Colonic mucosa (tissue), 4 donors: ENCODE results near the gene FCRL5. TPM values are rescaled to one million over a fixed set of nuclear protein-coding genes. Genes with fewer than 3 reads are reported as not detected.

Experiments used
- DNase-seq: peaks from one replicate; pipeline ENCODE4 v3.0.0-alpha.2; 2020
- H3K27ac ChIP-seq: fragments of 200-600 bp; one replicate; pipeline ENCODE4 v1.8.0; 2021
- H3K27me3 ChIP-seq: fragments of 200-600 bp; one replicate; pipeline ENCODE4 v1.8.0; 2021
- H3K36me3 ChIP-seq: fragments of 200-600 bp; one replicate; pipeline ENCODE4 v1.8.0; 2021
- H3K4me1 ChIP-seq: fragments of 200-600 bp; one replicate; pipeline ENCODE4 v1.8.0; 2021; ENCODE audit warnings: mild to moderate bottlenecking
- H3K4me3 ChIP-seq: fragments of 200-600 bp; one replicate; pipeline ENCODE4 v1.8.0; 2021
- H3K9ac ChIP-seq, 2 donors: one replicate each; pipeline ENCODE4 v1.7.0; 2013; ENCODE audit warnings: control low read depth in 2 of 2, low read depth in 2 of 2, low read length in 2 of 2
- H3K9me3 ChIP-seq: fragments of 200-600 bp; one replicate; pipeline ENCODE4 v1.8.0; 2021
- CTCF ChIP-seq: fragments of 200-600 bp; IDR thresholded peaks from one replicate; pipeline ENCODE4 v1.8.0; 2022; ENCODE audit warnings: antibody characterized with exemption, mild to moderate bottlenecking
- intact Hi-C: fragments of 100-400 bp; cut with DNase I; formaldehyde crosslinking; loops from one replicate; pipeline ENCODE4 v1.14.1; 2022
- total RNA-seq, 2 donors: library from RNA; stranded (reverse); fragmentation: NEBNext Ultra II Directional in 1 of 2; extraction: Animal tissue kit (Norgen Biotek cat#: 25700) in 1 of 2; gene quantifications; one replicate each; pipeline ENCODE4 v1.2.1, GENCODE V29; 2021
- donor health status: healthy.
- donor health status: DM: no; HTN: no; CAD: no.
- donor health status: DM: no; HTN: no; CAD: no.

The FCRL5 gene
- total RNA-seq, 2 donors from 2014 or later, result 0.90 to 1.8 TPM

GRCh38 chr1:157497284-157497683 lies 55.0 kb downstream of the FCRL5 start:
- Histone ChIP-seq H3K4me1 (no peaks in the 10 kb centered on the region), H3K27me3 (no peaks in the 10 kb centered on the region), H3K9me3 (no peaks in the 10 kb centered on the region), H3K36me3 (no peaks in the 10 kb centered on the region), H3K27ac (no peak overlapping the region), H3K4me3 (no peak overlapping the region), H3K9ac (no peak overlapping the region)
- no peak for DNase-seq
- intact Hi-C loops, result no loop called here
- no peak for TF ChIP-seq CTCF

GRCh38 chr1:157496121-157496526 lies 56.2 kb downstream of the FCRL5 start:
- H3K9ac ChIP-seq, result no peak overlapping the region
- no peaks in the 10 kb centered on the region for H3K4me1 ChIP-seq
- H3K27me3 ChIP-seq, result no peaks in the 10 kb centered on the region
- H3K4me3 ChIP-seq, result no peak overlapping the region
- no peaks in the 10 kb centered on the region for H3K36me3 ChIP-seq
- peak; percentile 83 for TF ChIP-seq CTCF
- peak; percentile 63 for DNase-seq
- intact Hi-C loops, result no loop called here
- H3K27ac ChIP-seq, result no peak overlapping the region
- H3K9me3 ChIP-seq, result no peaks in the 10 kb centered on the region

GRCh38 chr1:157495285-157495684 lies 57.0 kb downstream of the FCRL5 start:
- intact Hi-C loops, result no loop called here
- Histone ChIP-seq H3K27ac (no peak overlapping the region), H3K4me3 (no peak overlapping the region), H3K9me3 (no peaks in the 10 kb centered on the region), H3K27me3 (no peaks in the 10 kb centered on the region), H3K36me3 (no peaks in the 10 kb centered on the region), H3K9ac (no peak overlapping the region), H3K4me1 (no peaks in the 10 kb centered on the region)
- no peak for DNase-seq
- TF ChIP-seq CTCF, result no peak

- no peaks in the 10 kb centered on the region for H3K36me3 ChIP-seq
- intact Hi-C loops, result loop anchor here (5.0 kb wide), 1 partner anchor 302 kb away; no protein-coding TSS in a partner anchor
- no peak overlapping the region for H3K9ac ChIP-seq
- DNase-seq, result no peak
- H3K4me1 ChIP-seq, result no peaks in the 10 kb centered on the region
- no peak overlapping the region for H3K27ac ChIP-seq
- no peak for TF ChIP-seq CTCF
- H3K27me3 ChIP-seq, result no peaks in the 10 kb centered on the region
- H3K4me3 ChIP-seq, result no peak overlapping the region
- H3K9me3 ChIP-seq, result no peaks in the 10 kb centered on the region
Measured at GRCh38 chr1:157494093-157494492, 58.2 kb downstream of the FCRL5 start.

GRCh38 chr1:157490467-157491165 lies 61.7 kb downstream of the FCRL5 start:
- no peak overlapping the region for H3K4me3 ChIP-seq
- no peaks in the 10 kb centered on the region for H3K36me3 ChIP-seq
- H3K4me1 ChIP-seq, result no peaks in the 10 kb centered on the region
- H3K9me3 ChIP-seq, result no peaks in the 10 kb centered on the region
- H3K9ac ChIP-seq, result no peak overlapping the region
- no peaks in the 10 kb centered on the region for H3K27me3 ChIP-seq
- H3K27ac ChIP-seq, result no peak overlapping the region
- DNase-seq, result peak; percentile 89
- intact Hi-C loops, result loop anchor here (5.0 kb wide), 1 partner anchor 298 kb away; no protein-coding TSS in a partner anchor
- TF ChIP-seq CTCF, result peak; percentile 54
